ENCODE results near the gene RPS19.

Gene RPS19

GRCh38 chr19:41915021-41915775 lies 55.1 kb downstream of the RPS19 start:
- DNase-seq (ENCODE audit: low read depth in 2 of 2), result no peak

- DNase-seq (ENCODE audit: low read depth in 2 of 2), result no peak
Measured at GRCh38 chr19:41915776-41916414, 55.8 kb downstream of the RPS19 start.

GRCh38 chr19:41917676-41918075 lies 57.6 kb downstream of the RPS19 start:
- DNase-seq (ENCODE audit: low read depth in 2 of 2), result no peak

- DNase-seq (ENCODE audit: low read depth in 2 of 2), result no peak
Measured at GRCh38 chr19:41918095-41918494, 58.0 kb downstream of the RPS19 start.

GRCh38 chr19:41918653-41919244 lies 58.7 kb downstream of the RPS19 start:
- DNase-seq (ENCODE audit: low read depth in 2 of 2), result no peak

GRCh38 chr19:41919948-41920712 lies 60.1 kb downstream of the RPS19 start:
- no peak for DNase-seq (ENCODE audit: low read depth in 2 of 2)

GRCh38 chr19:41920882-41921576 lies 61.0 kb downstream of the RPS19 start:
- no peak for DNase-seq (ENCODE audit: low read depth in 2 of 2)

GRCh38 chr19:41921577-41922576 lies 61.8 kb downstream of the RPS19 start:
- no peak for DNase-seq (ENCODE audit: low read depth in 2 of 2)

All from stimulated activated CD8-positive, alpha-beta memory T cell treated with anti-CD3 and anti-CD28 coated beads, Interleukin-15, amount 100 ng/mL, for 48 hours (primary cell).